Central memory CD8-positive, alpha-beta T cell (primary cell): ENCODE results near the gene IFNG-AS1.
A peak's percentile ranks its signal among the peaks of the same experiment; 100 is the strongest.

Source experiments
- ATAC-seq: fragments of 150-1000 bp; cut with Tn5 transposase; replicated peaks from 2 replicates; pipeline ENCODE4 v1.10.0; 2022; ENCODE audit warnings: mild to moderate bottlenecking, moderate FRiP score, moderate number of reproducible peaks; ENCODE audit not compliant: poor library complexity, severe bottlenecking; ENCODE audit errors: extremely low read depth
- DNase-seq, 2 donors: peaks; one replicate each; pipeline ENCODE4 v3.0.0; 2021; ENCODE audit warnings: low spot score in 2 of 2
- H3K27ac Mint-ChIP-seq: one replicate; pipeline ENCODE4 v1.8.0; 2022; ENCODE audit warnings: low read depth, mild to moderate bottlenecking, moderate library complexity, mixed read lengths
- H3K27me3 Mint-ChIP-seq: one replicate; pipeline ENCODE4 v1.8.0; 2022; ENCODE audit warnings: mixed read lengths
- H3K36me3 Mint-ChIP-seq: one replicate; pipeline ENCODE4 v1.8.0; 2022; ENCODE audit warnings: mild to moderate bottlenecking, moderate library complexity, mixed read lengths; ENCODE audit not compliant: insufficient read depth
- H3K4me1 Mint-ChIP-seq: one replicate; pipeline ENCODE4 v1.8.0; 2022; ENCODE audit warnings: mixed read lengths
- H3K4me3 Mint-ChIP-seq: one replicate; pipeline ENCODE4 v1.8.0; 2022; ENCODE audit warnings: mild to moderate bottlenecking, moderate library complexity, mixed read lengths
- H3K9me3 Mint-ChIP-seq: one replicate; pipeline ENCODE4 v1.8.0; 2022; ENCODE audit warnings: mixed read lengths

IFNG-AS1 gene

DNA sequence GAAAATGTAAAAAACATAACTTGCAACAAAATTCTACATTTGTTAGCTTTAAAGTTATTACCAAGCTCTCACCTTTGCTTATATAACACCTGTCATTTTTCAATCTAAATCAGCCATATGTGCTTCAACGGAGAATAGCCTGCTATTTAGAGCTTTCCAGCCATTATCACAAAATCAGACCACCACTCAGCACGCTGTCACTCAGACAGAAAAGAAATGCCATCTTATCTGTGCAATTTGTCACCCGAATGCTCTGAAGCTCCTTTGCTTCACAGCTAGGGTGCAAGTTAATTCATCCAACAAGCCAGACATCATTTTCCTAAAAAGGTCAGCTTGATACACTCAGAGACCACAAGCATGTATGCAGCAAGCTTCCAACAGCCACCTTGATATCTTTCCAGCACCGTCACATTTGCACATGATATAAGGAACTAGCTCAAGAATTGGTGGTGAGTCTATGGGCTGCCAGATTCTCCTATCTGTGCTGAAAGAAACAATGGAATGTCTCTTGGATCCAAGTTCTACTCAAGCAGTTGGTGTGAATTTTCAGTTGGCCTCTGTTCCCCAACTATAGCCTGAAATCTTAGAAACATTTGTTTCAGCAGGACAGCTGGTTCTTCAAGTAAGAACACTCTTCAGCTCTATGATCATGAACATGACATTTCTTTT, 20.0 kb upstream of the IFNG-AS1 start:
- ATAC-seq (no peak), DNase-seq (no peak)
- no peak overlapping the region for H3K4me3 Mint-ChIP-seq
- H3K27ac Mint-ChIP-seq, result no peak overlapping the region
- H3K27me3 Mint-ChIP-seq, result peaks cover 8% of the 10 kb centered on the region
- no peaks in the 10 kb centered on the region for H3K4me1 Mint-ChIP-seq
- H3K36me3 Mint-ChIP-seq, result peaks cover 3% of the 10 kb centered on the region
- no peaks in the 10 kb centered on the region for H3K9me3 Mint-ChIP-seq

DNA sequence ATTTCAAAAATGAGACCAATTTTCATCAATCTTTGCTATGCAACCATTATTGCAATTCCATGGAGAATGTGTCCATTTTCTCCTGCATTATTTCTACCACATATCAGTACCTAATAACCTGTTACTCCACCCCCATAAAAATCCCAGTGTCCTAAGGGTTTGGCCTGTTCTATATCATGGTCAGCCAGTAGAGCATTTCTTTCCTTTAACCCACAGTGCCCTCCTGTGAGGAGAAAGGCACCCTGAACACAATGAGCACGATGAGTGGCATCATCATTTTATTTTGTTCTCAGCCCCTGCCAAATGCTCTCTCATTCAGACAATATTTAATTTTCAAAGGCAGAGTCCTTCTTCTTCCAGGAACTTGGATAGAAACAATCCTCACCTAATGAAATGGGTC, 11.6 kb upstream of the IFNG-AS1 start:
- DNase-seq, result no peak
- Mint-ChIP-seq H3K36me3 (peaks cover 1% of the 10 kb centered on the region), H3K9me3 (no peaks in the 10 kb centered on the region), H3K4me3 (no peak overlapping the region), H3K27ac (no peak overlapping the region), H3K27me3 (peaks cover 33% of the 10 kb centered on the region), H3K4me1 (no peaks in the 10 kb centered on the region)
- no peak for ATAC-seq

GRCh38 chr12:67980391-67980790, 8.9 kb upstream of the IFNG-AS1 start:
- H3K36me3 Mint-ChIP-seq, result no peaks in the 10 kb centered on the region
- H3K9me3 Mint-ChIP-seq, result no peaks in the 10 kb centered on the region
- DNase-seq (no peak), ATAC-seq (no peak)
- no peak overlapping the region for H3K4me3 Mint-ChIP-seq
- H3K27me3 Mint-ChIP-seq, result peaks cover 17% of the 10 kb centered on the region
- no peak overlapping the region for H3K27ac Mint-ChIP-seq
- no peaks in the 10 kb centered on the region for H3K4me1 Mint-ChIP-seq

GRCh38 chr12:67981287-67982162, 7.7 kb upstream of the IFNG-AS1 start:
- no peak for ATAC-seq
- no peak overlapping the region for H3K4me3 Mint-ChIP-seq

GRCh38 chr12:67982164-67982563, 7.1 kb upstream of the IFNG-AS1 start:
- Mint-ChIP-seq H3K27ac (no peak overlapping the region), H3K27me3 (peaks cover 17% of the 10 kb centered on the region), H3K4me1 (peaks cover 1% of the 10 kb centered on the region), H3K36me3 (no peaks in the 10 kb centered on the region), H3K4me3 (no peak overlapping the region), H3K9me3 (no peaks in the 10 kb centered on the region)
- DNase-seq, result no peak
- ATAC-seq, result no peak

More at GRCh38 chr12:67981287-67982162, 7.7 kb upstream of the IFNG-AS1 start:
- DNase-seq, result no peak
- Mint-ChIP-seq H3K9me3 (no peaks in the 10 kb centered on the region), H3K4me1 (no peaks in the 10 kb centered on the region), H3K27ac (no peak overlapping the region), H3K36me3 (no peaks in the 10 kb centered on the region), H3K27me3 (peaks cover 17% of the 10 kb centered on the region)

- Mint-ChIP-seq H3K36me3 (peaks cover 6% of the 10 kb centered on the region), H3K9me3 (no peaks in the 10 kb centered on the region), H3K4me1 (peaks cover 37% of the 10 kb centered on the region), H3K4me3 (no peak overlapping the region), H3K27me3 (no peaks in the 10 kb centered on the region), H3K27ac (no peak overlapping the region)
- no peak for DNase-seq
- ATAC-seq, result no peak
These were observed 2.6 kb upstream of the IFNG-AS1 start for GRCh38 chr12:67986632-67987031.

GRCh38 chr12:67988601-67989021, 636 bp upstream of the IFNG-AS1 start:
- DNase-seq, result no peak
- ATAC-seq, result no peak
- H3K9me3 Mint-ChIP-seq, result no peaks in the 10 kb centered on the region

DNA sequence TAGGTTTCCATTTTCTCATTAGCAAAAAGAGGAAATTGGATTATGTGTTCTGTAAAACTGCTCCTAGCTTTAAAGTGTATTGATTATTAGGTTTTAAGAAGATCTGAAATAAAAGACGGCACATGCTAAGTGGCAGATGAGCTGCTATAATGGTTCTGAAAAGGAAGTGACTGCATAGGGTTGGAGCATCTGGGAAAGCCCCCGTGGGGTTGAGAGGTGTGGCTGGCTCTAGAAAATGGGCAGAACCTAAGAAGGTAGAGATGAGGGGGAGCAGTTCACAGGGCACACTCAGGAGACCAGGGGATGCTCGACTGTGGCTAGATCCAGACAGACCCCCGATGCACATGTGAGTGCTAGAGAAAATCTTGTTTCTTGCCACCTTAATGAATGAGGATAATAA, 1.9 kb downstream of the IFNG-AS1 start:
- DNase-seq, result peak in 1 of 2 donors; percentile 50
- Mint-ChIP-seq H3K27ac (peak overlapping the region; percentile 91), H3K9me3 (no peaks in the 10 kb centered on the region), H3K36me3 (peaks cover 7% of the 10 kb centered on the region), H3K27me3 (no peaks in the 10 kb centered on the region), H3K4me1 (peaks cover 65% of the 10 kb centered on the region), H3K4me3 (peak overlapping the region; percentile 85)
- ATAC-seq, result peak; percentile 92

More at GRCh38 chr12:67988601-67989021, 636 bp upstream of the IFNG-AS1 start:
- peak overlapping the region; percentile 91 for H3K27ac Mint-ChIP-seq
- peak overlapping the region; percentile 85 for H3K4me3 Mint-ChIP-seq
- peaks cover 49% of the 10 kb centered on the region for H3K4me1 Mint-ChIP-seq
- peaks cover 6% of the 10 kb centered on the region for H3K36me3 Mint-ChIP-seq
- H3K27me3 Mint-ChIP-seq, result no peaks in the 10 kb centered on the region

- peak overlapping the region; percentile 91 for H3K27ac Mint-ChIP-seq
- ATAC-seq, result no peak
- no peak for DNase-seq
- H3K36me3 Mint-ChIP-seq, result peaks cover 18% of the 10 kb centered on the region
- peaks cover 67% of the 10 kb centered on the region for H3K4me1 Mint-ChIP-seq
- H3K9me3 Mint-ChIP-seq, result no peaks in the 10 kb centered on the region
- no peaks in the 10 kb centered on the region for H3K27me3 Mint-ChIP-seq
- peak overlapping the region; percentile 85 for H3K4me3 Mint-ChIP-seq
These were observed 3.9 kb downstream of the IFNG-AS1 start for GRCh38 chr12:67993143-67993542.

- Mint-ChIP-seq H3K4me3 (no peak overlapping the region), H3K4me1 (peaks cover 67% of the 10 kb centered on the region), H3K27ac (no peak overlapping the region)
These were observed 4.8 kb downstream of the IFNG-AS1 start for GRCh38 chr12:67994046-67994445.

DNA sequence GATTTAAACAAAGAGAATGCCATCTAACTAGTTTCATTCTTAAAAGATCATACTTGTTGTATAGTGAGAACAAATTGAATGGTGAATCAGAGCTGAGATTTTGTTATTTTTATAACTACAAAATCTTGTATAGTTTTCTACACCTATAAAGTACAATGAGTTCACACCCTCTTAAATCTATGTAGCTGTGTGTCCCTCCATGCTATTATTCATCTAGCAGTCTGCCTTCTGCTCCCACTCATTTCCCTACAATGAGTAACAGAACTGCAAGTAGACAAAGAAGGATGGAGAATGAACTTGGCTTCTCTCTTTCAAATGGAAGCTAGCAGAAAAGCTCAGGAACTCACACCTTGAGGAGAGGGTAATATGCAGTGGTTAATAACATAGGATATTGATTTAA, 7.1 kb downstream of the IFNG-AS1 start:
- H3K27ac Mint-ChIP-seq, result peak overlapping the region; percentile 52
- no peak overlapping the region for H3K4me3 Mint-ChIP-seq
- peaks cover 12% of the 10 kb centered on the region for H3K36me3 Mint-ChIP-seq
- no peaks in the 10 kb centered on the region for H3K9me3 Mint-ChIP-seq
- H3K4me1 Mint-ChIP-seq, result peaks cover 56% of the 10 kb centered on the region
- ATAC-seq (no peak), DNase-seq (no peak)
- H3K27me3 Mint-ChIP-seq, result no peaks in the 10 kb centered on the region

More at GRCh38 chr12:67994046-67994445, 4.8 kb downstream of the IFNG-AS1 start:
- H3K36me3 Mint-ChIP-seq, result peaks cover 18% of the 10 kb centered on the region
- no peak for DNase-seq
- no peaks in the 10 kb centered on the region for H3K9me3 Mint-ChIP-seq
- H3K27me3 Mint-ChIP-seq, result no peaks in the 10 kb centered on the region
- ATAC-seq, result no peak

DNA sequence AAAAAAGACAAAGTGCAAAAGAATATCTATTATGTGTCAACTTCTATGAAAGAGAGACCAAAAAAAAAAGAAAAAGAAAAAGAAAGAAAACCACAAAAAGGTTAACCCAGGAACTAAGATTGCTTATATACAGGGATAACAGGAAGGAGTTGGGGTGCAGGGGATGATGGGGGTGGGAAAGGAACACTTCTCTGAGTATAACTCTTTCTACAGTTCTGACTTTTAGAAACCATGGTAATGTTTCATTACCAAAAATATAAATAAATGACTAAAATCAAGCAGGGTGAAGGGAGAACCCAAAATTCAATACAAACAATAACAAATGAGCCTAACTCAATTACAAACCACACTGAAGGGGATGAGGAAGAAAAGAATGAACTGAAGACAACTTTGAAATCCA, 9.1 kb downstream of the IFNG-AS1 start:
- Mint-ChIP-seq H3K9me3 (no peaks in the 10 kb centered on the region), H3K4me1 (peaks cover 43% of the 10 kb centered on the region), H3K27ac (no peak overlapping the region), H3K36me3 (peaks cover 15% of the 10 kb centered on the region), H3K27me3 (no peaks in the 10 kb centered on the region), H3K4me3 (no peak overlapping the region)
- no peak for DNase-seq
- ATAC-seq, result no peak

- Mint-ChIP-seq H3K36me3 (peaks cover 21% of the 10 kb centered on the region), H3K4me3 (no peak overlapping the region), H3K27ac (no peak overlapping the region), H3K4me1 (peaks cover 39% of the 10 kb centered on the region), H3K27me3 (no peaks in the 10 kb centered on the region), H3K9me3 (no peaks in the 10 kb centered on the region)
- DNase-seq (no peak), ATAC-seq (no peak)
These were observed 10.0 kb downstream of the IFNG-AS1 start for GRCh38 chr12:67999244-67999643.
